ENCODE data around the gene RAB30.

DNA sequence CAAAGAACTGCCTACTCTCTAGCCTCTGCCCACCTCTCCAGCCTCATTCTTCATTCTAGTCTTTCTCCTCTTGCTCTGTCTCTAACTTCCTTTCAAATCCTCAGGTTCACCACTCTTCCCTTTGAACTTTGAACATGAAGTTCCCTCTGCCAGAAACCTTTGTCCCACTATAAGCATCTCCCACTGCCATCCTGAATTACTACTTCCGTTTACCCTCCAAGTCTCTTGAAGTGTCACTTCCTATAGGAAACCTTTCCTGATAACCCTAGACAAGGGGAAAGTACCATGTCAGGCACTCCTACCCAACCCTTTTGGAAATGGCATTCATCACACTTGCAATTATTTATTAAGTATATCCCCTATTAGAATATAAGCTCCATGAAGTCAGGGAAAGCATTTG, 3.1 kb downstream of the RAB30 start:
- TF ChIP-seq, protein P1, sequence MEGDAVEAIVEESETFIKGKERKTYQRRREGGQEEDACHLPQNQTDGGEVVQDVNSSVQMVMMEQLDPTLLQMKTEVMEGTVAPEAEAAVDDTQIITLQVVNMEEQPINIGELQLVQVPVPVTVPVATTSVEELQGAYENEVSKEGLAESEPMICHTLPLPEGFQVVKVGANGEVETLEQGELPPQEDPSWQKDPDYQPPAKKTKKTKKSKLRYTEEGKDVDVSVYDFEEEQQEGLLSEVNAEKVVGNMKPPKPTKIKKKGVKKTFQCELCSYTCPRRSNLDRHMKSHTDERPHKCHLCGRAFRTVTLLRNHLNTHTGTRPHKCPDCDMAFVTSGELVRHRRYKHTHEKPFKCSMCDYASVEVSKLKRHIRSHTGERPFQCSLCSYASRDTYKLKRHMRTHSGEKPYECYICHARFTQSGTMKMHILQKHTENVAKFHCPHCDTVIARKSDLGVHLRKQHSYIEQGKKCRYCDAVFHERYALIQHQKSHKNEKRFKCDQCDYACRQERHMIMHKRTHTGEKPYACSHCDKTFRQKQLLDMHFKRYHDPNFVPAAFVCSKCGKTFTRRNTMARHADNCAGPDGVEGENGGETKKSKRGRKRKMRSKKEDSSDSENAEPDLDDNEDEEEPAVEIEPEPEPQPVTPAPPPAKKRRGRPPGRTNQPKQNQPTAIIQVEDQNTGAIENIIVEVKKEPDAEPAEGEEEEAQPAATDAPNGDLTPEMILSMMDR (IDR thresholded peaks at IDR 0.05) = no peak
- TF ChIP-seq POLR2A (IDR thresholded peaks at IDR 0.05) = no peak
